ENCODE results near the gene CIDEB. TPM values are rescaled to one million over a fixed set of nuclear protein-coding genes. Genes with fewer than 3 reads are reported as not detected.
A peak's percentile ranks its signal among the peaks of the same experiment; 100 is the strongest.

The CIDEB gene
- total and polyA plus RNA-seq, 2 of the 13 experiments (the other 11 are each of a cell fraction or from before 2014, with no cell fraction given) = 35.8 to 110 TPM

DNA sequence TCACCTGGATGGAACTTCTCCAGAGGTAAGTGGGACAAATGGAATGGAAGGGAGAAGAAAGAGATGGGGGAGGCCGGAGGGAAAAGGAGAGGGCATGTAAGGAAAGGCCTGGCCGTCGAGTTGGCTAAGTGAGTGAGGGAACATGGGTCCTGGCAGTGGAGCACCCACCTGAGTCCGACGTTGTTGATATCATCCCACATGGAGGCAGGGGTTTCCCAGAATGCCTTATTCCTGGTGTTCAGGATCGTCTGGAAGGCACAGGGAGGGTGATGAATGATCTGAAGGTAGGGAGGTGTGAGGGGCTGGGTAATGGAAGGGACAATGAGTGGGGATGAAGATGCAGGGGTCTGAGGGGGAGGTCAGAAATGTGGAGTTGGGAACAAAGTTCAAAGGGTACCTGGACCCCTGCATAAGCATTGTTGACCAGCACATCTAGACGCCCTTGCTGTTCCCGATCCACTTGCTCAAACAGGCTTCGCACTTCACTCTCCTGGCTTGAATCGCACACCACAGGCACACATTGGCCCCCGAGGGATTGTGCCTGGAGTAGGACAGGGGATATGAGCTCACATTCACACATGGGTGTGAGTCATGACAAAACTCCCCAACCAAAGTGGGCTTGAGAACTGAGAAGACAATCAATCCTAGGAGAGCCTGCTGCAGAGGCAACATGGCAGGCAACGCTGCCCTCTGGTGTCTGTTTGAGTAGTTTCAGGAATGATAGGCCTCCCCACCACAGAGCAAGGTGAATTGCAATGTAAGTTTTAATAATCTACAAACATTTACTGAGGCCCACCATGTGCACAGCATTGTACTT lies 11.2 kb downstream of the CIDEB start:
- H3K79me2 ChIP-seq (ENCODE audit: insufficient read depth, low read length) = peaks cover 35% of the 10 kb centered on the region
- peaks cover 47% of the 10 kb centered on the region for H3K4me1 ChIP-seq (ENCODE audit: insufficient read depth, low read length)
- FAIRE-seq (peak; percentile 78), ATAC-seq (peak; percentile 59), DNase-seq (ENCODE audit: low spot score) (peak; percentile 90)
- POLR2A ChIA-PET = interaction anchor here (0.8 to 24.7 kb wide), 11 partner anchors 14 to 182 kb away, joined by 3 to 850 read pairs (median 13); partner anchors contain the start of genes CHMP4A, CIDEB, DCAF11 and EMC9
- H3K4me2 ChIP-seq (ENCODE audit: low read depth, low read length) = peak overlapping the region; percentile 34
- no peak overlapping the region; a peak in 1 of 6 replicates for H3K4me3 ChIP-seq (replicated peaks in 1 of 3; ENCODE audit: insufficient read depth in 1 of 3, low read depth in 2 of 3, low read length in 3 of 3)
- H3K27ac ChIP-seq (ENCODE audit: extremely low read length, insufficient read depth, low read length) = peak overlapping the region; percentile 2
- peaks cover 29 to 48% of the 10 kb centered on the region in 2 experiments for H3K36me3 ChIP-seq (replicated peaks in 1 of 2; ENCODE audit: control insufficient read depth in 1 of 2, insufficient read depth in 2 of 2, low read length in 2 of 2)
- H3K9ac ChIP-seq (ENCODE audit: insufficient read depth, low read depth, low read length) = no peak overlapping the region
- CTCF ChIA-PET (ENCODE audit: low intra/inter-chr PET ratio, low total read pairs) = interaction anchor here (1.0 to 5.7 kb wide), 13 partner anchors 9 to 283 kb away, joined by 3 to 217 read pairs (median 9); partner anchors contain the start of genes CHMP4A, CIDEB, LTB4R2 and MDP1
- in situ Hi-C loops (cut with HindIII; ENCODE audit: extremely low pct_ligation_motif_present, low pct_unique_long_range_greater_than_20kb) = loop anchor here (5.0 kb wide), 1 partner anchor 54 kb away; the partner anchor contains the start of gene TINF2
- H2AFZ ChIP-seq (ENCODE audit: low read length) = no peak overlapping the region
- no peaks in the 10 kb centered on the region; a peak in 1 of 5 replicates for H3K27me3 ChIP-seq (ENCODE audit: control insufficient read depth in 1 of 2, insufficient read depth in 2 of 2, low read length in 2 of 2)
- 0 out of 2 replicates have a peak, but pooled peaks cover 4% of the 10 kb centered on the region for H4K20me1 ChIP-seq (ENCODE audit: insufficient read depth, low read length)
- H3K9me3 ChIP-seq (ENCODE audit: low read length) = no peaks in the 10 kb centered on the region
- intact Hi-C loops (cut with micrococcal nuclease; ENCODE audit: unreplicated experiment) = loop anchor here (1.0 to 10.0 kb wide), 7 partner anchors 25 to 992 kb away; partner anchors contain the start of genes BCL2L2, MDP1, PPP1R3E and RABGGTA
- BruUV-seq (replicated peaks) = no TSS peak
- WGBS (ENCODE audit: low lambda C conversion rate) = 79% methylated on average over 12 of the region's 12 CpGs
- TF ChIP-seq MIXL1 (CRISPR knock-in tag; IDR thresholded peaks at IDR 0.05) (0 out of 2 replicates have a peak, but pooled peaks have one; percentile 54), PRPF4 (IDR thresholded peaks at IDR 0.05; ENCODE audit: low read depth, low read length, poor library complexity, severe bottlenecking) (no peak), ZNF567 (CRISPR knock-in tag; IDR thresholded peaks at IDR 0.05; ENCODE audit: borderline replicate concordance) (no peak; the same call in 1 of the 2 replicates), FOSL2 (CRISPR knock-in tag; IDR thresholded peaks at IDR 0.05) (peak; percentile 77), ZFP82 (CRISPR knock-in tag; IDR thresholded peaks at IDR 0.05; ENCODE audit: borderline replicate concordance) (no peak), KLF13 (CRISPR knock-in tag; IDR thresholded peaks at IDR 0.05) (no peak), ZNF547 (CRISPR knock-in tag; IDR thresholded peaks at IDR 0.05) (no peak; the same call in 1 of the 2 replicates), MAZ (IDR thresholded peaks at IDR 0.05; ENCODE audit: borderline replicate concordance, low read depth, low read length) (0 out of 2 replicates have a peak, but pooled peaks have one; percentile 13), MAZ (CRISPR knock-in tag; IDR thresholded peaks at IDR 0.05; ENCODE audit: low read depth) (no peak; the same call in 1 of the 2 replicates), SP2 (CRISPR knock-in tag; IDR thresholded peaks at IDR 0.05) (no peak)
- TF ChIP-seq, protein P1, sequence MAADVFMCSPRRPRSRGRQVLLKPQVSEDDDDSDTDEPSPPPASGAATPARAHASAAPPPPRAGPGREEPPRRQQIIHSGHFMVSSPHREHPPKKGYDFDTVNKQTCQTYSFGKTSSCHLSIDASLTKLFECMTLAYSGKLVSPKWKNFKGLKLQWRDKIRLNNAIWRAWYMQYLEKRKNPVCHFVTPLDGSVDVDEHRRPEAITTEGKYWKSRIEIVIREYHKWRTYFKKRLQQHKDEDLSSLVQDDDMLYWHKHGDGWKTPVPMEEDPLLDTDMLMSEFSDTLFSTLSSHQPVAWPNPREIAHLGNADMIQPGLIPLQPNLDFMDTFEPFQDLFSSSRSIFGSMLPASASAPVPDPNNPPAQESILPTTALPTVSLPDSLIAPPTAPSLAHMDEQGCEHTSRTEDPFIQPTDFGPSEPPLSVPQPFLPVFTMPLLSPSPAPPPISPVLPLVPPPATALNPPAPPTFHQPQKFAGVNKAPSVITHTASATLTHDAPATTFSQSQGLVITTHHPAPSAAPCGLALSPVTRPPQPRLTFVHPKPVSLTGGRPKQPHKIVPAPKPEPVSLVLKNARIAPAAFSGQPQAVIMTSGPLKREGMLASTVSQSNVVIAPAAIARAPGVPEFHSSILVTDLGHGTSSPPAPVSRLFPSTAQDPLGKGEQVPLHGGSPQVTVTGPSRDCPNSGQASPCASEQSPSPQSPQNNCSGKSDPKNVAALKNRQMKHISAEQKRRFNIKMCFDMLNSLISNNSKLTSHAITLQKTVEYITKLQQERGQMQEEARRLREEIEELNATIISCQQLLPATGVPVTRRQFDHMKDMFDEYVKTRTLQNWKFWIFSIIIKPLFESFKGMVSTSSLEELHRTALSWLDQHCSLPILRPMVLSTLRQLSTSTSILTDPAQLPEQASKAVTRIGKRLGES (CRISPR knock-in tag; IDR thresholded peaks at IDR 0.05; ENCODE audit: borderline replicate concordance) = no peak
- TF ChIP-seq, protein P2, sequence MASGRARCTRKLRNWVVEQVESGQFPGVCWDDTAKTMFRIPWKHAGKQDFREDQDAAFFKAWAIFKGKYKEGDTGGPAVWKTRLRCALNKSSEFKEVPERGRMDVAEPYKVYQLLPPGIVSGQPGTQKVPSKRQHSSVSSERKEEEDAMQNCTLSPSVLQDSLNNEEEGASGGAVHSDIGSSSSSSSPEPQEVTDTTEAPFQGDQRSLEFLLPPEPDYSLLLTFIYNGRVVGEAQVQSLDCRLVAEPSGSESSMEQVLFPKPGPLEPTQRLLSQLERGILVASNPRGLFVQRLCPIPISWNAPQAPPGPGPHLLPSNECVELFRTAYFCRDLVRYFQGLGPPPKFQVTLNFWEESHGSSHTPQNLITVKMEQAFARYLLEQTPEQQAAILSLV (CRISPR knock-in tag; IDR thresholded peaks at IDR 0.05; ENCODE audit: borderline replicate concordance) = no peak; the same call in 1 of the 2 replicates
- TF ChIP-seq, protein P3, sequence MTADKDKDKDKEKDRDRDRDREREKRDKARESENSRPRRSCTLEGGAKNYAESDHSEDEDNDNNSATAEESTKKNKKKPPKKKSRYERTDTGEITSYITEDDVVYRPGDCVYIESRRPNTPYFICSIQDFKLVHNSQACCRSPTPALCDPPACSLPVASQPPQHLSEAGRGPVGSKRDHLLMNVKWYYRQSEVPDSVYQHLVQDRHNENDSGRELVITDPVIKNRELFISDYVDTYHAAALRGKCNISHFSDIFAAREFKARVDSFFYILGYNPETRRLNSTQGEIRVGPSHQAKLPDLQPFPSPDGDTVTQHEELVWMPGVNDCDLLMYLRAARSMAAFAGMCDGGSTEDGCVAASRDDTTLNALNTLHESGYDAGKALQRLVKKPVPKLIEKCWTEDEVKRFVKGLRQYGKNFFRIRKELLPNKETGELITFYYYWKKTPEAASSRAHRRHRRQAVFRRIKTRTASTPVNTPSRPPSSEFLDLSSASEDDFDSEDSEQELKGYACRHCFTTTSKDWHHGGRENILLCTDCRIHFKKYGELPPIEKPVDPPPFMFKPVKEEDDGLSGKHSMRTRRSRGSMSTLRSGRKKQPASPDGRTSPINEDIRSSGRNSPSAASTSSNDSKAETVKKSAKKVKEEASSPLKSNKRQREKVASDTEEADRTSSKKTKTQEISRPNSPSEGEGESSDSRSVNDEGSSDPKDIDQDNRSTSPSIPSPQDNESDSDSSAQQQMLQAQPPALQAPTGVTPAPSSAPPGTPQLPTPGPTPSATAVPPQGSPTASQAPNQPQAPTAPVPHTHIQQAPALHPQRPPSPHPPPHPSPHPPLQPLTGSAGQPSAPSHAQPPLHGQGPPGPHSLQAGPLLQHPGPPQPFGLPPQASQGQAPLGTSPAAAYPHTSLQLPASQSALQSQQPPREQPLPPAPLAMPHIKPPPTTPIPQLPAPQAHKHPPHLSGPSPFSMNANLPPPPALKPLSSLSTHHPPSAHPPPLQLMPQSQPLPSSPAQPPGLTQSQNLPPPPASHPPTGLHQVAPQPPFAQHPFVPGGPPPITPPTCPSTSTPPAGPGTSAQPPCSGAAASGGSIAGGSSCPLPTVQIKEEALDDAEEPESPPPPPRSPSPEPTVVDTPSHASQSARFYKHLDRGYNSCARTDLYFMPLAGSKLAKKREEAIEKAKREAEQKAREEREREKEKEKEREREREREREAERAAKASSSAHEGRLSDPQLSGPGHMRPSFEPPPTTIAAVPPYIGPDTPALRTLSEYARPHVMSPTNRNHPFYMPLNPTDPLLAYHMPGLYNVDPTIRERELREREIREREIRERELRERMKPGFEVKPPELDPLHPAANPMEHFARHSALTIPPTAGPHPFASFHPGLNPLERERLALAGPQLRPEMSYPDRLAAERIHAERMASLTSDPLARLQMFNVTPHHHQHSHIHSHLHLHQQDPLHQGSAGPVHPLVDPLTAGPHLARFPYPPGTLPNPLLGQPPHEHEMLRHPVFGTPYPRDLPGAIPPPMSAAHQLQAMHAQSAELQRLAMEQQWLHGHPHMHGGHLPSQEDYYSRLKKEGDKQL (CRISPR knock-in tag; IDR thresholded peaks at IDR 0.05; ENCODE audit: low read depth) = no peak

Data from HepG2 (cell line).